H1 (cell line): ENCODE measurements around the gene RGS9BP. TPM values are rescaled to one million over a fixed set of nuclear protein-coding genes. Genes with fewer than 3 reads are reported as not detected.

Experiments used
- CTCF ChIA-PET: fragments of 300-600 bp; sonication (Branson Sonifier 250); formaldehyde crosslinking; loops from one replicate; lab custom pipeline; 2021; ENCODE audit not compliant: partially characterized antibody; lab: Charles Lee
- POLR2A ChIA-PET: fragments of 300-600 bp; sonication (Branson Sonifier 250); formaldehyde crosslinking; loops from one replicate; lab custom pipeline; 2021; ENCODE audit warnings: inconsistent platforms; ENCODE audit not compliant: partially characterized antibody; lab: Charles Lee
- DNase-seq, 2 experiments: peaks; one replicate each; pipeline versions ENCODE4 v3.0.0 to v3.0.0-alpha.2; 2010 to 2022; ENCODE audit warnings: low spot score in 2 of 2, low read depth in 1 of 2, mixed read lengths in 1 of 2
- FAIRE-seq: peaks from 2 replicates; lab custom pipeline; 2011; peaks lifted over from hg19 to GRCh38; lab: Jason Lieb, UNC
- H2AFZ ChIP-seq: 2 replicates; pipeline ENCODE4 v1.8.1; 2012; ENCODE audit warnings: low read length, inconsistent platforms
- H2AK5ac ChIP-seq: 2 replicates; pipeline ENCODE4 v1.6.1; 2013; ENCODE audit warnings: low read depth, low read length
- H2BK120ac ChIP-seq: replicated peaks from 2 replicates; pipeline ENCODE3; 2013; ENCODE audit warnings: low read depth, low read length, inconsistent platforms
- H2BK12ac ChIP-seq: 2 replicates; pipeline ENCODE4 v1.6.1; 2013; ENCODE audit warnings: low read depth, low read length
- H2BK15ac ChIP-seq: 2 replicates; pipeline ENCODE4 v1.6.1; 2013; ENCODE audit warnings: low read length
- H2BK20ac ChIP-seq: 2 replicates; pipeline ENCODE4 v1.6.1; 2013; ENCODE audit warnings: low read length
- H2BK5ac ChIP-seq: 2 replicates; pipeline ENCODE4 v1.6.1; 2013; ENCODE audit warnings: low read depth, low read length
- H3K14ac ChIP-seq: 2 replicates; pipeline ENCODE4 v1.6.1; 2013; ENCODE audit warnings: inconsistent platforms; ENCODE audit not compliant: insufficient read length
- H3K18ac ChIP-seq: 2 replicates; pipeline ENCODE4 v1.6.1; 2013; ENCODE audit warnings: low read length; ENCODE audit errors: extremely low read depth
- H3K23ac ChIP-seq: 2 replicates; pipeline ENCODE4 v1.6.1; 2013; ENCODE audit warnings: inconsistent platforms; ENCODE audit not compliant: insufficient read length
- H3K23me2 ChIP-seq: 2 replicates; pipeline ENCODE4 v1.6.1; 2013; ENCODE audit warnings: low read depth, low read length
- H3K27ac ChIP-seq: 2 replicates; pipeline ENCODE4 v1.6.1; 2011; ENCODE audit warnings: low read depth, low read length, inconsistent platforms
- H3K27me3 ChIP-seq, 4 experiments: replicated peaks in 1 of 4; 1 replicate in 1 of 4; 2 replicates in 3 of 4; pipeline versions ENCODE4 v1.6.1 to v1.8.1; 2011 to 2013; ENCODE audit warnings: low read length in 3 of 4, mild to moderate bottlenecking in 3 of 4, inconsistent platforms in 2 of 4, mixed read lengths in 2 of 4, moderate library complexity in 1 of 4; ENCODE audit not compliant: control insufficient read depth in 3 of 4, insufficient read depth in 3 of 4; ENCODE audit errors: extremely low read depth in 1 of 4
- H3K36me3 ChIP-seq, 4 experiments: 2 replicates each; pipeline versions ENCODE4 v1.6.1 to v1.8.1; 2011 to 2013; ENCODE audit warnings: mild to moderate bottlenecking in 4 of 4, low read length in 3 of 4, moderate library complexity in 2 of 4, control low read depth in 1 of 4, inconsistent platforms in 1 of 4; ENCODE audit not compliant: insufficient read depth in 4 of 4, control insufficient read depth in 2 of 4
- H3K4ac ChIP-seq: replicated peaks from 2 replicates; pipeline ENCODE3; 2013; ENCODE audit warnings: low read length, low read depth, mixed read lengths, inconsistent platforms; ENCODE audit not compliant: insufficient read length
- H3K4me1 ChIP-seq, 4 experiments: replicated peaks in 1 of 4; 1 replicate in 1 of 4; 2 replicates in 3 of 4; pipeline versions ENCODE4 v1.6.1 to v1.8.1; 2011 to 2013; ENCODE audit warnings: low read length in 3 of 4, inconsistent platforms in 2 of 4, mixed read lengths in 1 of 4; ENCODE audit not compliant: insufficient read depth in 4 of 4, control insufficient read depth in 3 of 4
- H3K4me2 ChIP-seq, 2 experiments: 2 replicates each; pipeline versions ENCODE4 v1.6.1 to v1.8.1; 2011 to 2013; ENCODE audit warnings: low read depth in 2 of 2, low read length in 2 of 2, control low read depth in 1 of 2, inconsistent platforms in 1 of 2, mild to moderate bottlenecking in 1 of 2; ENCODE audit not compliant: insufficient read depth in 1 of 2
- H3K4me3 ChIP-seq, 4 experiments: fragments of 200-600, 300-600 bp in 1 of 4; sonication (generic), shearing (Covaris generic), sonication (Bioruptor Twin) in 1 of 4; 2 replicates each; pipeline versions ENCODE4 v1.5.1 to v1.8.1; 2011 to 2016; ENCODE audit warnings: low read length in 4 of 4, low read depth in 3 of 4, control low read depth in 2 of 4, inconsistent platforms in 2 of 4, mild to moderate bottlenecking in 2 of 4, mixed read lengths in 1 of 4, moderate library complexity in 1 of 4; ENCODE audit not compliant: insufficient read depth in 2 of 4; ENCODE audit errors: extremely low read depth in 1 of 4
- H3K56ac ChIP-seq: replicated peaks from 2 replicates; pipeline ENCODE3; 2013; ENCODE audit warnings: low read depth, mild to moderate bottlenecking, mixed read lengths, low read length, inconsistent platforms; ENCODE audit not compliant: insufficient read length
- H3K79me1 ChIP-seq: 2 replicates; pipeline ENCODE4 v1.6.1; 2013; ENCODE audit warnings: low read depth, low read length, control low read depth
- H3K79me2 ChIP-seq, 2 experiments: 2 replicates each; pipeline versions ENCODE4 v1.6.1 to v1.8.1; 2012 to 2013; ENCODE audit warnings: low read length in 2 of 2, mild to moderate bottlenecking in 2 of 2, inconsistent platforms in 1 of 2; ENCODE audit not compliant: insufficient read depth in 2 of 2, control insufficient read depth in 1 of 2
- H3K9ac ChIP-seq, 4 experiments: replicated peaks in 1 of 4; 1 replicate in 1 of 4; 2 replicates in 3 of 4; pipeline versions ENCODE4 v1.6.1 to v1.8.1; 2011 to 2013; ENCODE audit warnings: low read depth in 3 of 4, low read length in 3 of 4, control low read depth in 2 of 4, mild to moderate bottlenecking in 2 of 4, moderate library complexity in 2 of 4, inconsistent platforms in 1 of 4; ENCODE audit errors: extremely low read depth in 1 of 4
- H3K9me3 ChIP-seq, 2 experiments: 2 replicates each; pipeline versions ENCODE4 v1.6.1 to v1.8.1; 2012 to 2013; ENCODE audit warnings: mild to moderate bottlenecking in 2 of 2, moderate library complexity in 2 of 2, control low read depth in 1 of 2, inconsistent platforms in 1 of 2, low read depth in 1 of 2, low read length in 1 of 2, mixed read lengths in 1 of 2; ENCODE audit not compliant: insufficient read depth in 2 of 2
- H4K20me1 ChIP-seq, 2 experiments: replicated peaks in 1 of 2; 2 replicates each; pipeline versions ENCODE3 to v1.8.1; 2011 to 2013; ENCODE audit warnings: inconsistent platforms in 2 of 2, low read length in 2 of 2, mild to moderate bottlenecking in 1 of 2; ENCODE audit not compliant: insufficient read depth in 2 of 2, control insufficient read depth in 1 of 2
- H4K5ac ChIP-seq: 2 replicates; pipeline ENCODE4 v1.6.1; 2013; ENCODE audit warnings: low read length, low read depth, mixed read lengths, inconsistent platforms; ENCODE audit not compliant: insufficient read length
- H4K8ac ChIP-seq: 2 replicates; pipeline ENCODE4 v1.8.0; 2013; ENCODE audit warnings: mild to moderate bottlenecking, moderate library complexity, low read length, inconsistent platforms; ENCODE audit not compliant: insufficient read depth; ENCODE audit errors: extremely low read depth
- H4K91ac ChIP-seq: replicated peaks from 2 replicates; pipeline ENCODE3; 2013; ENCODE audit warnings: low read length, mixed read lengths, inconsistent platforms; ENCODE audit not compliant: insufficient read length
- ATF3 ChIP-seq: IDR thresholded peaks from 2 replicates; pipeline ENCODE4 v1.6.1; 2011; ENCODE audit warnings: low read depth, mild to moderate bottlenecking, low read length; ENCODE audit not compliant: insufficient read depth
- BCL11A ChIP-seq, 2 experiments: IDR thresholded peaks; one replicate each; pipeline ENCODE4 v1.6.1; 2011; ENCODE audit warnings: low read depth in 2 of 2, low read length in 2 of 2, mild to moderate bottlenecking in 2 of 2
- BRCA1 ChIP-seq: IDR thresholded peaks from 2 replicates; pipeline ENCODE4 v1.6.1; 2012; ENCODE audit warnings: low read depth, low read length, improper control_type of control experiment
- CTCF ChIP-seq, 3 experiments: IDR thresholded peaks; 1 replicate in 2 of 3; 2 replicates in 1 of 3; pipeline versions ENCODE4 v1.5.1 to v1.6.1; 2011; ENCODE audit warnings: low read length in 3 of 3, mild to moderate bottlenecking in 3 of 3, inconsistent platforms in 2 of 3, low read depth in 1 of 3, moderate library complexity in 1 of 3; ENCODE audit not compliant: insufficient read depth in 1 of 3; ENCODE audit errors: control extremely low read depth in 1 of 3
- EGR1 ChIP-seq: IDR thresholded peaks from 2 replicates; pipeline ENCODE4 v1.6.1; 2011; ENCODE audit warnings: low read depth, low read length, borderline replicate concordance
- JUN ChIP-seq: IDR thresholded peaks from 2 replicates; pipeline ENCODE4 v1.6.1; 2011; ENCODE audit warnings: low read depth, mild to moderate bottlenecking, improper control_type of control experiment, low read length
- KDM1A ChIP-seq: fragments of 200-600, 300-600 bp; sonication (generic); IDR thresholded peaks from 2 replicates; pipeline ENCODE4 v1.7.1; 2016; ENCODE audit warnings: mild to moderate bottlenecking, low read length, borderline replicate concordance
- PHF8 ChIP-seq: fragments of 200-600 bp; sonication (generic); conservative IDR thresholded peaks from 2 replicates; pipeline ENCODE4 v1.7.1; 2012; ENCODE audit warnings: low read depth, mild to moderate bottlenecking, inconsistent platforms, low read length, moderate library complexity
- POLR2A ChIP-seq, 2 experiments: IDR thresholded peaks; 1 replicate in 1 of 2; 2 replicates in 1 of 2; pipeline ENCODE4 v1.6.1; 2011; ENCODE audit warnings: low read depth in 2 of 2, low read length in 2 of 2, mild to moderate bottlenecking in 2 of 2; ENCODE audit errors: control extremely low read depth in 1 of 2
- SP2 ChIP-seq: IDR thresholded peaks from 2 replicates; pipeline ENCODE4 v1.6.1; 2012; ENCODE audit warnings: mild to moderate bottlenecking, low read length, inconsistent platforms
- TCF12 ChIP-seq: IDR thresholded peaks from 2 replicates; pipeline ENCODE4 v1.6.1; 2011; ENCODE audit warnings: low read depth, mild to moderate bottlenecking, low read length
- WGBS, 2 experiments: shearing (Covaris generic) in 1 of 2; methylation state at CpG; one replicate each; pipeline versions ENCODE4 v1.1.6 to v1.1.7; 2013 to 2015; ENCODE audit warnings: low lambda C conversion rate in 2 of 2, mixed read lengths in 2 of 2, inconsistent platforms in 1 of 2, low coverage in 1 of 2, missing lambda C conversion rate in 1 of 2; ENCODE audit not compliant: insufficient replicate concordance in 2 of 2, insufficient coverage in 1 of 2, insufficient read length in 1 of 2; ENCODE audit errors: extremely low coverage in 1 of 2, missing lambda C conversion rate in 1 of 2; 5-methylcytosine and 5-hydroxymethylcytosine counted together
- polyA plus RNA-seq, 7 experiments: library from polyadenylated mRNA; depleted of rRNA in 3 of 7; stranded (reverse) in 5 of 7; unstranded in 2 of 7; fragments of >200 nt in 5 of 7; fragments of 200-250 nt in 2 of 7; gene quantifications; 1 replicate in 5 of 7; 2 replicates in 1 of 7; 4 replicates in 1 of 7; pipeline versions ENCODE4 v1.2.1 to v1.2.3, GENCODE V29; 2011 to 2013; ENCODE audit warnings: missing spikeins in 2 of 7, mixed read lengths in 2 of 7
- total RNA-seq: library from RNA; stranded (reverse); fragmentation: NEBNext Ultra II Directional; extraction: Animal tissue kit (Norgen Biotek cat#: 25700); gene quantifications from 2 replicates; pipeline ENCODE4 v1.2.1, GENCODE V29; 2021

RGS9BP gene
- total and polyA plus RNA-seq, 2 of the 8 experiments (the other 6 are each of a cell fraction or from before 2014, with no cell fraction given): 0.11 to 0.26 TPM

DNA sequence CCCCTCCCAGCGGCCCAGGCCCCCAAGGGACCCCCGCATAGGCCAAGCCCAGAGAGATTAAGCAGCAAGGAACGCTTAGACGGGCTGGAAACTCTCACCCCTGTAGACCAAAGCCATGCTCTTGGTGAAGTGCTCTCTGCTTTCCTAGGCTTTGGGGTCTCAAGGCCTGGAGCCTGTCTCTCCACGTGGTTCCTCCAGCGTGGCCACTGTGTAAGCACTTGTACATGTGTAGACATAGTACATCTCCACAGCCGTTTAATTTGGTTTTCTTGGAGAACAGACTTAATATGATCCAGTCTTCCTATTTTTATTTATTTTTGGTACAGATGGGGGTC, 17.0 kb downstream of the RGS9BP start:
- ChIA-PET POLR2A (interaction anchor here (1.3 kb wide), 1 partner anchor 25 kb away, joined by 3 read pairs; no protein-coding TSS in a partner anchor), CTCF (no interaction called here)
- Histone ChIP-seq H3K36me3 (no peaks in the 10 kb centered on the region), H3K23ac (no peak overlapping the region), H3K4ac (no peak overlapping the region), H4K20me1 (peaks cover 1 to 2% of the 10 kb centered on the region in 2 experiments), H3K18ac (no peak overlapping the region; the same call in 1 of the 2 replicates), H2BK120ac (no peak overlapping the region), H4K8ac (peak overlapping the region; percentile 91; the same call in 1 of the 2 replicates), H3K4me1 (no peaks in the 10 kb centered on the region; a peak in 1 of 7 replicates), H4K91ac (no peak overlapping the region), H4K5ac (no peak overlapping the region), H3K4me3 (peak overlapping the region in 2 of 4 experiments; percentile 36 to 64; a peak in 2 of 8 replicates), H3K79me2 (no peaks in the 10 kb centered on the region), H3K23me2 (peaks cover 2% of the 10 kb centered on the region; the same call in 1 of the 2 replicates), H2AK5ac (no peak overlapping the region), H3K9ac (no peak overlapping the region; a peak in 1 of 7 replicates), H2BK12ac (peak overlapping the region; percentile 63; the same call in 1 of the 2 replicates), H3K4me2 (peak overlapping the region; percentile 48 to 88), H3K56ac (no peak overlapping the region), H3K9me3 (no peaks in the 10 kb centered on the region), H3K14ac (no peak overlapping the region), H2BK15ac (no peak overlapping the region), H3K27me3 (peaks cover 0 to 21% (median 10%) of the 10 kb centered on the region in 4 experiments; a peak in 6 of 7 replicates), H2AFZ (no peak overlapping the region; the same call in 1 of the 2 replicates), H3K79me1 (no peaks in the 10 kb centered on the region; the same call in 1 of the 2 replicates), H2BK20ac (no peak overlapping the region), H2BK5ac (no peak overlapping the region), H3K27ac (no peak overlapping the region)
- no peak for TF ChIP-seq PHF8
- no peak for TF ChIP-seq EGR1
- TF ChIP-seq TCF12: no peak
- TF ChIP-seq CTCF (IDR thresholded peaks at IDR 0.05; ENCODE audit: control extremely low read depth in 1 of 3, insufficient read depth in 1 of 3, low read depth in 1 of 3, low read length in 3 of 3): no peak
- TF ChIP-seq SP2: no peak
- no peak for TF ChIP-seq BRCA1
- no peak for TF ChIP-seq KDM1A
- TF ChIP-seq ATF3: no peak
- TF ChIP-seq BCL11A (IDR thresholded peaks at IDR 0.05; ENCODE audit: low read depth in 2 of 2, low read length in 2 of 2): no peak
- no peak for TF ChIP-seq JUN
- TF ChIP-seq POLR2A (IDR thresholded peaks at IDR 0.05; ENCODE audit: control extremely low read depth in 1 of 2, low read depth in 2 of 2, low read length in 2 of 2): no peak
- DNase-seq (no peak), FAIRE-seq (no peak)
- 89% methylated on average over 7 of the region's 7 CpGs; no CpG with 5 or more reads in 1 of the 2 experiments for WGBS, 2 experiments
